Endothelial cell (in vitro differentiated cells): ENCODE results near the gene CNOT10. TPM values are rescaled to one million over a fixed set of nuclear protein-coding genes. Genes with fewer than 3 reads are reported as not detected.

Experiments
- DNase-seq: peaks from one replicate; pipeline ENCODE4 v3.0.0; 2021; ENCODE audit warnings: low spot score
- H3K27ac Mint-ChIP-seq: one replicate; pipeline ENCODE4 v1.8.0; 2021; ENCODE audit warnings: mixed read lengths, inconsistent platforms; ENCODE audit not compliant: unreplicated experiment
- H3K27me3 Mint-ChIP-seq: one replicate; pipeline ENCODE4 v1.8.0; 2021; ENCODE audit warnings: mild to moderate bottlenecking, moderate library complexity, mixed read lengths, inconsistent platforms; ENCODE audit not compliant: unreplicated experiment
- H3K36me3 Mint-ChIP-seq: one replicate; pipeline ENCODE4 v1.8.0; 2021; ENCODE audit warnings: mild to moderate bottlenecking, low read depth, mixed read lengths, inconsistent platforms; ENCODE audit not compliant: unreplicated experiment
- H3K4me1 Mint-ChIP-seq: one replicate; pipeline ENCODE4 v1.8.0; 2021; ENCODE audit warnings: mild to moderate bottlenecking, mixed read lengths, inconsistent platforms; ENCODE audit not compliant: unreplicated experiment
- H3K4me3 Mint-ChIP-seq: one replicate; pipeline ENCODE4 v1.8.0; 2021; ENCODE audit warnings: mild to moderate bottlenecking, mixed read lengths, inconsistent platforms; ENCODE audit not compliant: unreplicated experiment
- H3K9me3 Mint-ChIP-seq: one replicate; pipeline ENCODE4 v1.8.0; 2021; ENCODE audit warnings: mixed read lengths, inconsistent platforms; ENCODE audit not compliant: unreplicated experiment
- CTCF ChIP-seq: fragments of 200-600 bp; sonication (generic); IDR thresholded peaks from one replicate; pipeline ENCODE4 v1.5.0; 2021; ENCODE audit warnings: antibody characterized with exemption; ENCODE audit not compliant: unreplicated experiment
- total RNA-seq: library from RNA; stranded (reverse); fragmentation: NEBNext Ultra II Directional; extraction: Animal tissue kit (Norgen Biotek cat#: 25700); gene quantifications from one replicate; pipeline ENCODE4 v1.2.1, GENCODE V29; 2021; ENCODE audit not compliant: unreplicated experiment

Gene CNOT10
- total RNA-seq, 1 donor from 2014 or later, result 42.1 TPM

GRCh38 chr3:32818970-32819511, 134.1 kb downstream of the CNOT10 start:
- DNase-seq, result no peak
- Mint-ChIP-seq H3K4me3 (peak overlapping the region; percentile 99), H3K36me3 (peaks cover 25% of the 10 kb centered on the region), H3K27me3 (peaks cover 21% of the 10 kb centered on the region), H3K27ac (peak overlapping the region; percentile 84), H3K9me3 (no peaks in the 10 kb centered on the region), H3K4me1 (peaks cover 59% of the 10 kb centered on the region)
- no peak for TF ChIP-seq CTCF

DNA sequence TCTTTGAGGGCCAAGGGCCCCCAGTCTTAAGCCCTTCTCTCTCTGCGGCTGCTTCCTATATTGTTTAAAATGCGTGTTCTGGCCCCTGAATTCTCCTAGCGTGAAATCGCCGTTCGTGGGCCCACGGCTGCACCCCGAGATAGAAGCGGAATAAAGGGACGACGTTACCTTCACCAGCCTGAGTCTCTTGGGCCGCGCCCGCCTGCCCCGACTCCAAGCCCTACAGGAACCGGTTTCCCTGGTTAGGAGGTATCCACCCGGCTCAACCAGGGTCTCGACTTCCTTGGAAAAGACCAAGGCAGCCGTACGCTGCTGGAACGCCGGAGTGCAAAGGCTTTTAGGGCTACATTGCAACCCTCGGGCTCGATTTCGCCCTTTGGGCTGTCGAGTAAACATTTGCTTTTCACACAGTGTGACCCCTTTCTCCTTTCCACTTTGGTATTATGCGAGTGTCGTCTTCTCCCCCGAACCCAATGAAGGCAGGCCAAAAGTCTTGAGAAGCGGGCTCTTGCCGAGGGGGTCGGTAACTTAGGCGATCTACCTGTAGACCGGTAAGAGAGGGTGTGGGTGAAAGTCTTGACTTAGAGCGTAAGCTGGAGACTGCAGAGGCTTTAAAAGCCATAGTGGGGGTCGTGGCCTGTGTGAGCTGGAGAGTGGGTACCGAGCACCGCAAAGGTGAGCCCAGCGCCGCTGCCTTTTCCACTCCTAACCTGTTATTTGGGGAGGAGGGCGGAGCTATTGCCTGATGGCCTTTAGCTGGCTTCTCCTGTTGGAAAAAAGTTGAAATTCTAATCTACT, 134.8 kb downstream of the CNOT10 start:
- peaks cover 19% of the 10 kb centered on the region for H3K27me3 Mint-ChIP-seq
- H3K4me1 Mint-ChIP-seq, result peaks cover 52% of the 10 kb centered on the region
- H3K9me3 Mint-ChIP-seq, result no peaks in the 10 kb centered on the region
- peak; percentile 38 for DNase-seq
- H3K36me3 Mint-ChIP-seq, result peaks cover 25% of the 10 kb centered on the region
- no peak for TF ChIP-seq CTCF
- H3K27ac Mint-ChIP-seq, result peak overlapping the region; percentile 84
- peak overlapping the region; percentile 99 for H3K4me3 Mint-ChIP-seq

DNA sequence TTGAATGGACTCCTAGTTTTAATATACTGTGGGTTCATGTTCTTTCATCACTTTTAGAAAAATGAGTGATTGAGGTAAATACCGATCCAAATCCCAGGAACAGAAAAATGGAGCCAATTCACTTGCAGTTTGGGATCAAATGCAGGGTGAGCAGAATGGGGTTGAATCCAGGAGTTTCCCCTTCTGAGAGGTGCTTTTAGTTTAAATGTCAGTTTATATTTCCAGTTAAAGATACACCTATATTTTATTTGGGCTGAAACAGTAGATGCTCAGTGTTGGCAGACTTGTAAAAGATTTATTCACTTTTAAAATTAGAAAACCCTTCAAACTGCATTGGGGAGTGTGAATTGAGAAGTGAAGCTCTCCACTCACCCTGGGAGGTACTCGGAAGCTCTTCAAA, 135.4 kb downstream of the CNOT10 start:
- no peak for TF ChIP-seq CTCF
- Mint-ChIP-seq H3K4me3 (peak overlapping the region; percentile 99), H3K36me3 (peaks cover 25% of the 10 kb centered on the region), H3K9me3 (no peaks in the 10 kb centered on the region), H3K4me1 (peaks cover 50% of the 10 kb centered on the region), H3K27me3 (peaks cover 19% of the 10 kb centered on the region), H3K27ac (no peak overlapping the region)
- DNase-seq, result no peak

- peaks cover 44% of the 10 kb centered on the region for H3K4me1 Mint-ChIP-seq
- peak overlapping the region; percentile 99 for H3K4me3 Mint-ChIP-seq
- H3K27me3 Mint-ChIP-seq, result peaks cover 16% of the 10 kb centered on the region
- no peaks in the 10 kb centered on the region for H3K9me3 Mint-ChIP-seq
- peaks cover 25% of the 10 kb centered on the region for H3K36me3 Mint-ChIP-seq
- TF ChIP-seq CTCF, result no peak
- no peak for DNase-seq
- no peak overlapping the region for H3K27ac Mint-ChIP-seq
Measured at GRCh38 chr3:32820971-32821685, 136.1 kb downstream of the CNOT10 start.
